CD4-positive, alpha-beta T cell treated with Interleukin-4 for 1 hour (primary cell): ENCODE measurements around the gene CIP2A.
"Not testable (repeated sequence)": the region's sequence is repeated elsewhere in the genome, so short reads cannot be mapped to it uniquely, and the experiment has no call there.

Experiments used
- DNase-seq, 2 donors: peaks; one replicate each; pipeline ENCODE4 v3.0.0-alpha.2; 2020 to 2022

Gene CIP2A

DNA sequence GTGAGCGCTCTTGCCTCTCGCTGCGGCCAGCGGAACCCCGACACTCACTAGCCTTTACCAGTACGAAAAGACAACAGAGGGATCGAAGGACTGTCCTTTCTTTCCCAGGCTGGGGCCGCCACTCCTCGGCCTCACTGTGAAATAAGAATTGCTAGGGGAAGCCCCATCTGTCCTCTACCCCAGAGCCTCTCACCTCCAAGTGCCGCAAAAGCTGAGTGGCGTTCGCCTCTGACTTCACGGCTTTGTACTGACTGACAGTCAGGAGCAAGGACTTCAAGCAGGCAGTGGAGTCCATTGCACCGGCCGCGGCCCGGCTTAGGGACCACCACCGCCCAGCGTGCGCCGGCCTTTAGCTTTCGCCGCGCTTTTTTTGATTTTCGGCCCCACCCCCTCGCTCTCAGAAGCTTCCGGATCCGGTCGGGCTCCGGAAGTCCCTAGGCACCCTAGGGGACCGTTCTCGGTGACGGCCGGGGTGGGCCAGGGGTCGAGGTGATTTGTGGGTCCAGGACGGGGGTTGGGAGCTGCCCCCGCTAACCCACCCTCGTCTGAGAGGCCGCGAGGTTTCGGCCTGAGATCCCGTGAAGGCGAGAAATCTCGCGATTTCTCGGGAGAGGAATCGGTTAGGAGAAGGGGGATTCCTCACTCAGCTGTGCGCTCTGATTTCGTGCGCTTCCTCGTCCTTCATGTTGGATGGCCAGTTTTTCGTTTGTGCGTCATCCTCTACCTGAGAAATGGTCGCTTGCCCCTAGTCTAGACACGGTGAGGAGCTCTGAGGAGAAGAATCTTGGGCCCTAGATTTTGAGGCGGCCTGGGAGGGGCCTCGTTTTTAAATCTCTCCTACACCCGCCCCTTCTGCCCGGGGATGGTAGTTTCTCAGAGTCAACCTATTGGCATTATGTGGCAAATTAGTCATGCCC is at the start of gene CIP2A, which contains the start of gene DZIP3:
Gene CIP2A, minus strand, starts transcription at position 358 of the 917 bp plus-strand sequence. Its CDS starts 63 bp downstream, at position 295.
Gene DZIP3, plus strand, starts transcription at position 642 of the 917 bp plus-strand sequence. CDS start 15,685 bp downstream, outside the sequence.
- DNase-seq = peak; percentile 91 to 93

- no peak for DNase-seq
Measured at GRCh38 chr3:108629974-108630373, 40.7 kb upstream of the CIP2A start.

DNA sequence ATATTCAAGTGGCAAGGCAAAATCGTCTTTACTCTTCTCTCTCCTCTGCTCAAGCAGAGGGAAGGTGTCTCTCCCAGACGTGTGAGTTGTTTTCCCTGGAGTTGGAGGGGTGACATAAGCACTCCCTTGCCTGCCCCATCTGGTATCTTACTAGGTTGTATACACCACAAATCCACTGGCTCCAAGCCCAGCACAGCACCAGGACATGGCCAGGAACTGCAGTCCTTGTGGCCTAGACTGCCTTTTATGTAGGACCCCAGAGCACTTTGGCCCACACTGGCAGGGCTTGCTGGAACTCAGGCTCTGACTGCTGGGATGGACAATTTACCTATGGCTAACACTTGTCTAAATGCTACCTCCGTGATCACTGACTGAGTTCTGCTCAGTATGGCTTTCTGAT is 34.3 kb upstream of the CIP2A start:
- DNase-seq = no peak

GRCh38 chr3:108620250-108620649 is 31.0 kb upstream of the CIP2A start:
- no peak for DNase-seq

DNA sequence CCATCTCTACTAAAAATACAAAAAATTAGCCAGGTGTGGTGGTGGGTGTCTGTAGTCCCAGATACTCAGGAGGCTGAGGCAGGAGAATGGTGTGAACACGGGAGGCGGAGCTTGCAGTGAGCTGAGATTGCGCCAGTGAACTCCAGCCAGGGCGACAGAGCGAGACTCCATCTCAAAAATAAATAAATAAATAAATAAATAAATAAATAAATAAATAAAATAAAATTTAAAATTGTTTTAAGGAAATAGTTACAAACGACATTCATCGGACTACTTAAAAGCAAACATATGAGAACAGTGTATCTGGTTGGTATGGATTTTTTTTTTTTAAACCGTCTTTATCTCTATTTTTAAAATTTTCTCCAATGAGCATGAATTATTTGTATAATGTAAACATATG is 26.9 kb upstream of the CIP2A start:
- DNase-seq = not testable (repeated sequence)

DNA sequence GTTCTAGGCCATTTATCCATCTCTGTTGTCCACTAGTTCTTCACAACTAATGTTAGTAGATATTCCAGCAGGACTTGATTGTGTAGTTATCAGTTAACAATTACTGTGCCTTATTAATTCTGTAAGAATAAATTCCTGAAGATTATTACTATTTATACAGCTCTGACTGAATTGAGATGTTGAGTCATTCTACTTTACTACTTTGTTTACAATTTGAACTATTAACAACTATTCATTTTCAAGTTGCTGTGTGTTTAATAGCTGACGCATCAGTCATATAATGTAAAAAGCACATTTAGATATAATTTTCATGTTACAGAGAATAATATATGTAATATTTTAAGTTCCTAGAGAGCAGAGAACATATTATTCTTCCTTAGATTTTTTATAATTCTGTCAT is 21.4 kb upstream of the CIP2A start:
- DNase-seq = no peak

DNA sequence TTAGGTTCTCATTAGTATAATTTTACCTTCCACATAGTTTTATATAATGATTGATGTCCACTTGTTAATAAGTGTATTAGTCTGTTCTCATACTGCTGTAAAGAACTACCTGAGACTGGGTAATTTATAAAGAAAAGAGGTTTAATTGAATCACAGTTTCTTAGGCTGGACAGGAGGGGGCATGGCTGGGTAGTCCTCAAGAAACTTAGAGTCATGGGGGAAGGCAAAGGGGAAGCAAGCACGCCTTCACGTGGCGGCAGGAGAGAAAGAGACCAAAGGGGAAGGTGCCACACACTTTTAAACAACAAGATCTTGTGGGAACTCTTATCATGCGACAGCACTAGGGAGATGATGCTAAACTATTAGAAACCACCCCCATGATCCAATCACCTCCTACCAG is 19.5 kb upstream of the CIP2A start:
- DNase-seq = no peak

DNA sequence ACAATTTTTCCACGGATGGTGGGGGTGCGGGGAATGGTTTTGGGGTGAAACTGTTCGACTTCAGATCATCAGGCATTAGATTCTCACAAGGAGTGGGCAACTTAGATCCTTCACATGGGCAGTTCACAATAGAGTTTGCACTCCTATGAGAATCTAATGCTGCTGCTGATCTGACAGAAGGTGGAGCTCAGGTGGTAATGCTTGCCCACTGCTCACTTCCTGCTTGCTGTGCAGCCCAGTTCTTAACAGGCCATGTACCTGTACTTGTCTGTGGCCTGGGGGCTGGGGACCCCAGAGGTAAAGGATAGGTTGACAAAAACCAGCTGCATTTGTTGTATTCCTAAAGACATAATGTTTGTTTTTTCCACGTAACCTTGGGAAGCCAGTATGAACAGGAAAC is 16.3 kb upstream of the CIP2A start:
- DNase-seq = peak in 1 of 2 donors; percentile 16

- no peak for DNase-seq
Measured at GRCh38 chr3:108605028-108605427, 15.8 kb upstream of the CIP2A start.

GRCh38 chr3:108603691-108604090 is 14.5 kb upstream of the CIP2A start:
- peak in 1 of 2 donors; percentile 74 for DNase-seq

DNA sequence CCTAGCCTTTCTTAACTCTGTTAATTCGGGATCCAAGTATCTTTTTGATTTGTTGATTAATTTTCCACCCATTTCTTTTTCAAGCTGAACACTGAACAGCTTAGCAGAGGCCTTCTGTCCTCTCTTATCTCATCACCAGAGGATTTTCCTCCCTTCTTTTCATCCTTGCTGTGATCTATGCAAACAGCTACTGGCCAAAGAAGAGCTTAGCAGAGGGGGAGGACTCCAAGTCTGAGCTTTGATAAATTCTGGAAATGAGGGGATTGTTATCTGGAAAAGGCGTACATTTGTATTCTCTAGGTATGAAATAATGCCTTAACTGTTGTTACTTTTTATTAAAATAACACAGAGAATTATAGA is 13.7 kb upstream of the CIP2A start:
- no peak for DNase-seq

DNA sequence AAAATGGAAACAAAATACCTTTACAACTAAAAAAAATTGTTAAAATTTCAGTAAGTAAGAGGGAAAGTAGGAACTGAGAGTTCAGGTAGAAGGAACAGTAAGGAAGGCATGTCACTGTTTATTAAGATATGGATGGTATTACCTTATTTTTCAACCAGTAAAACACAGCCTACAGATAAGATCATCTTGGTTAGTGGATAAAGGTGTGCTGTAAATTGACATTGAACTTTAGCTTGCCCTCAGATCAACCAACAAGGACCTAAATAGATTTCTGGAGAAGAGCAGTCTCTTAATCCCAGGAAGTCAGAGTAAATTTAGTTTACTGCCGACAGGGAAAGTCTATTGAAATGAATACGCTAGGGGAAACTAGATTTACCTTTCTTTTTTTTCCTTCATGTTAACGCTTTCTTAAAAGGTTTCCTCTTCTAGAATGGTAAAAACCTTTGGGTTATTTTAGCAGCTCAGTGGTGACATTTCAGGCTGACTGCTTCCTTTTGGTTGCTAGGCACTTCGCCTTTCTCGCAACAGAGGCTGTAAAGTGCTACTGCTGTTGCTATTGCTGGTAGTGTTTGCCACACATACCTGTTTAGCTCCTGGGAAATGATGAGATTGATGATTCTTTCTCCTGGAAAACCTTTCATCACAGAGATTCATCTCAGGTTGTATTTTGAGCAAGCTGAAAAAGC is 13.2 kb upstream of the CIP2A start:
- DNase-seq = peak; percentile 69 to 76

GRCh38 chr3:108599677-108600409 is 10.6 kb upstream of the CIP2A start:
- DNase-seq = peak in 1 of 2 donors; percentile 5

- no peak for DNase-seq
Measured at GRCh38 chr3:108598375-108598774, 9.1 kb upstream of the CIP2A start.

GRCh38 chr3:108595321-108595720 is 6.1 kb upstream of the CIP2A start:
- no peak for DNase-seq

- DNase-seq = peak in 1 of 2 donors; percentile 38
Measured at GRCh38 chr3:108590460-108590859, 1.2 kb upstream of the CIP2A start.

- DNase-seq = no peak
Measured at GRCh38 chr3:108589998-108590323, 723 bp upstream of the CIP2A start.

DNA sequence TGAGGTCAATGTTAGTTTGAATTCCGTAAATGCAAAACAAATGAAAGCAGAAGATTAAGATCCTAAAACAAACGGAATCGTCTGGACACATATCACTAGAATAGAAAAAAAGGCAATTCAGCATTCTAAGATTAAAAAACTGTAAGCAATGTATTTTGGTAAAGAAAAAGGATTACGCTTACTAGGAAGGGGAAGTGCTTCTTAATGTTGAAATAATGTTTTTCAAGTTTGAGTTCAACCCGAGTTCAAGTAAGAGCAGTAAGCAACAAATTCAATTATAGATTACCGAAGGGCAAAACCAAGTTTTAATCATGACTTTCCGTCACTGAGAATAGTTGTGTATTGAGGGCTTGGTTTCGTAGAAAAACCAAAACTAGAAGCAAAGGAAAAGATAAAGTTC is 637 bp downstream of the CIP2A start:
- DNase-seq = peak in 1 of 2 donors; percentile 5

- DNase-seq = no peak
Measured at GRCh38 chr3:108578064-108578463, 11.2 kb downstream of the CIP2A start.

GRCh38 chr3:108569336-108569735 is 19.9 kb downstream of the CIP2A start:
- no peak for DNase-seq

GRCh38 chr3:108566599-108566998 is 22.6 kb downstream of the CIP2A start:
- DNase-seq = no peak

DNA sequence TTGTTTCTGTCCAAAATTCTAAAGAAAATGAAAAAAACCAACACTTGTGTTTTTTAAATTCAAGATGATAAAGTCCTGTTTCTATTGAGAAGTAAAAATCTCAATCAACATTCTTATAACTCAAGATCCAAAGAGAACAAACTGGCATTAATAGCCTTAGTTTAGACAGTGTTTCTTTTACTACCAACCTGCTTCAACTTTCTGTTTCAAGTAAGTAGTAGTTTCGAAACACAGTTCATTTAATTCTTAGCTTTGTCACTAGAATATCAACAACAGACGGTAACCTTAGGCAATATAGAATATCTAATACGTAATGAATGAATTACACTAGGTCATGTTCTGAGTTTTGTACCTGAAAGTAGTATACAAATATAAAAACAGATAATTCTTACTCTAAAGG is 23.7 kb downstream of the CIP2A start:
- no peak for DNase-seq

- DNase-seq = no peak
Measured at GRCh38 chr3:108564564-108564963, 24.7 kb downstream of the CIP2A start.
